GM13976 (cell line): ENCODE measurements around the gene PDE3B.

ENCODE experiments used
- DNase-seq: peaks from one replicate; pipeline ENCODE4 v3.0.0; 2012; ENCODE audit warnings: low spot score
- in situ Hi-C: fragments of 300-500 bp; cut with MboI; formaldehyde crosslinking; loops from one replicate; pipeline ENCODE4 v1.12.0; 2022; ENCODE audit warnings: low sequenced_read_pairs, mixed read lengths, inconsistent platforms; ENCODE audit not compliant: unreplicated experiment
- TF ChIP-seq, protein P1 (sequence below): IDR thresholded peaks from 2 replicates; pipeline ENCODE4 v1.5.1; 2012; ENCODE audit warnings: borderline replicate concordance, mild to moderate bottlenecking; ENCODE audit not compliant: insufficient read depth; ENCODE audit errors: extremely low read depth, missing control alignments, control extremely low read depth

PDE3B gene

DNA sequence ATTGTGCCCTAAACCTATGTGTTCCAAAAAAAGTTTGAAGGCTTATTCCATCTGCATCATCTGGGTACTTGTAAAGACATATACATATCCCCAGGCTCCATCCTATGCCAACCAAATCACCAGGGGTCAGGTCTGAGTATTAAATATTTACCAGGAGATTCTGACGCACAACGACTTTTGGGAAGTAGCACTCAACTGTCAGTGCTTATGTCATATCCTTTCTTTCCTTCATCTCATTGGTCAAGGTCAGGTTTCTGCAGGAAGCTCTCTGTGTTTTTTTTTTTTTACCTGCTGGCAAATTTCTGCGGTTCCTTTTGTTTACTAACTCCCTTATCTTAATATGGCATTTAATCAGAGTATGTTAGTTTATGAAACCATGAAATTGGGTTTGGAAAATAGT is 270.9 kb downstream of the PDE3B start:
- in situ Hi-C loops: no loop called here
- TF ChIP-seq, protein P1, sequence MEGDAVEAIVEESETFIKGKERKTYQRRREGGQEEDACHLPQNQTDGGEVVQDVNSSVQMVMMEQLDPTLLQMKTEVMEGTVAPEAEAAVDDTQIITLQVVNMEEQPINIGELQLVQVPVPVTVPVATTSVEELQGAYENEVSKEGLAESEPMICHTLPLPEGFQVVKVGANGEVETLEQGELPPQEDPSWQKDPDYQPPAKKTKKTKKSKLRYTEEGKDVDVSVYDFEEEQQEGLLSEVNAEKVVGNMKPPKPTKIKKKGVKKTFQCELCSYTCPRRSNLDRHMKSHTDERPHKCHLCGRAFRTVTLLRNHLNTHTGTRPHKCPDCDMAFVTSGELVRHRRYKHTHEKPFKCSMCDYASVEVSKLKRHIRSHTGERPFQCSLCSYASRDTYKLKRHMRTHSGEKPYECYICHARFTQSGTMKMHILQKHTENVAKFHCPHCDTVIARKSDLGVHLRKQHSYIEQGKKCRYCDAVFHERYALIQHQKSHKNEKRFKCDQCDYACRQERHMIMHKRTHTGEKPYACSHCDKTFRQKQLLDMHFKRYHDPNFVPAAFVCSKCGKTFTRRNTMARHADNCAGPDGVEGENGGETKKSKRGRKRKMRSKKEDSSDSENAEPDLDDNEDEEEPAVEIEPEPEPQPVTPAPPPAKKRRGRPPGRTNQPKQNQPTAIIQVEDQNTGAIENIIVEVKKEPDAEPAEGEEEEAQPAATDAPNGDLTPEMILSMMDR: no peak
- DNase-seq: no peak

DNA sequence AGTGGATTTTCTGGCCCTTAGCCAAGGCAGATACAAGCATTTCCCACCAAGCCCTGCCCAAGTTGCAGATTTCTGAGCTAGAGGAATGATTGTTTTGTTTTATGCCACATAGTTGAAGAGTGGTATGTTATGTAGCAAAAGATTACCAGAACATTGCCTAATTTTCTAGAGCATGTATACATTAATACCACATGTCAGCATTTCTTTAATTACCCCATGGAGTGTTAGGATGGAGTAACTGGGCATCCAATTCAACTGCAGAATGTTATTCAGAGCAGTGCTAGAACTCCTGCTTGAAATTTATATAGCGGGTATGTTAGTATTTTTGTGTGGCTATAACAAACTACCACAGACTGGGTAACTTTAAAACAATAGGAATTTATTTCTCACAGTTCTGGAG is 272.8 kb downstream of the PDE3B start:
- DNase-seq: no peak
- TF ChIP-seq, protein P1: no peak
- in situ Hi-C loops: no loop called here
